ENCODE data around the gene SLC29A4. TPM values are rescaled to one million over a fixed set of nuclear protein-coding genes. Genes with fewer than 3 reads are reported as not detected.

Gene SLC29A4
- total and polyA plus RNA-seq, 2 of the 8 experiments (the other 6 are each of a cell fraction or from before 2014, with no cell fraction given) = 6.9 to 15.1 TPM

GRCh38 chr7:5287802-5288201, 5.1 kb downstream of the SLC29A4 start:
- Histone ChIP-seq H3K4me2 (ENCODE audit: insufficient read depth in 1 of 2, low read depth in 2 of 2, low read length in 2 of 2) (no peak overlapping the region), H3K27ac (ENCODE audit: low read depth, low read length) (no peak overlapping the region), H3K36me3 (ENCODE audit: control insufficient read depth in 2 of 4, insufficient read depth in 4 of 4, low read length in 3 of 4) (peaks cover 0 to 4% (median 0%) of the 10 kb centered on the region in 4 experiments; a peak in 2 of 8 replicates), H3K79me2 (ENCODE audit: control insufficient read depth in 1 of 2, insufficient read depth in 2 of 2, low read length in 2 of 2) (no peaks in the 10 kb centered on the region), H3K23ac (ENCODE audit: insufficient read length) (no peak overlapping the region), H3K27me3 (replicated peaks in 1 of 4; ENCODE audit: control insufficient read depth in 3 of 4, extremely low read depth in 1 of 4, insufficient read depth in 3 of 4, low read length in 3 of 4) (peaks cover 0 to 16% (median 11%) of the 10 kb centered on the region in 4 experiments; a peak in 6 of 7 replicates), H2BK12ac (ENCODE audit: low read depth, low read length) (no peak overlapping the region), H2BK15ac (ENCODE audit: low read length) (no peak overlapping the region), H2BK5ac (ENCODE audit: low read depth, low read length) (no peak overlapping the region), H4K20me1 (replicated peaks in 1 of 2; ENCODE audit: control insufficient read depth in 1 of 2, insufficient read depth in 2 of 2, low read length in 2 of 2) (peaks cover 0 to 1% of the 10 kb centered on the region in 2 experiments), H3K9ac (replicated peaks in 1 of 4; ENCODE audit: extremely low read depth in 1 of 4, low read depth in 3 of 4, low read length in 3 of 4) (no peak overlapping the region), H3K23me2 (ENCODE audit: low read depth, low read length) (peaks cover 3% of the 10 kb centered on the region; the same call in 1 of the 2 replicates), H4K8ac (ENCODE audit: extremely low read depth, insufficient read depth, low read length) (no peak overlapping the region), H3K79me1 (ENCODE audit: low read depth, low read length) (no peaks in the 10 kb centered on the region), H3K18ac (ENCODE audit: extremely low read depth, low read length) (no peak overlapping the region; the same call in 1 of the 2 replicates), H3K4me1 (replicated peaks in 1 of 4; ENCODE audit: control insufficient read depth in 3 of 4, insufficient read depth in 4 of 4, low read length in 3 of 4) (peaks cover 0 to 3% (median 1%) of the 10 kb centered on the region in 4 experiments; a peak in 4 of 7 replicates), H2BK20ac (ENCODE audit: low read length) (no peak overlapping the region), H2AK5ac (ENCODE audit: low read depth, low read length) (no peak overlapping the region), H4K91ac (replicated peaks; ENCODE audit: insufficient read length, low read length) (no peak overlapping the region), H3K56ac (replicated peaks; ENCODE audit: insufficient read length, low read depth, low read length) (no peak overlapping the region), H3K14ac (ENCODE audit: insufficient read length) (no peak overlapping the region), H3K4ac (replicated peaks; ENCODE audit: insufficient read length, low read depth, low read length) (no peak overlapping the region), H4K5ac (ENCODE audit: insufficient read length, low read depth, low read length) (no peak overlapping the region), H2BK120ac (replicated peaks; ENCODE audit: low read depth, low read length) (no peak overlapping the region), H2AFZ (ENCODE audit: low read length) (no peak overlapping the region), H3K4me3 (ENCODE audit: extremely low read depth in 1 of 4, insufficient read depth in 2 of 4, low read depth in 3 of 4, low read length in 4 of 4) (no peak overlapping the region), H3K9me3 (ENCODE audit: insufficient read depth in 2 of 2, low read depth in 1 of 2, low read length in 1 of 2) (no peaks in the 10 kb centered on the region)
- no peak for FAIRE-seq
- 93% methylated on average over 16 of the region's 19 CpGs; no CpG with 5 or more reads in 1 of the 2 experiments for WGBS, 2 experiments (ENCODE audit: extremely low coverage in 1 of 2, insufficient coverage in 1 of 2, insufficient read length in 1 of 2, insufficient replicate concordance in 2 of 2, low coverage in 1 of 2, low lambda C conversion rate in 2 of 2, missing lambda C conversion rate in 1 of 2)
- POLR2A ChIA-PET (ENCODE audit: partially characterized antibody) = interaction anchor here (0.6 kb wide), 1 partner anchor 32 kb away, joined by 3 read pairs; no protein-coding TSS in a partner anchor
- CTCF ChIA-PET (ENCODE audit: partially characterized antibody) = no interaction called here
- no peak for DNase-seq (ENCODE audit: low read depth in 1 of 2, low spot score in 2 of 2)
- TF ChIP-seq CHD1 (IDR thresholded peaks at IDR 0.05; ENCODE audit: low read depth, low read length) (no peak), HDAC2 (IDR thresholded peaks at IDR 0.05; ENCODE audit: borderline replicate concordance in 1 of 2, low read depth in 2 of 2, low read length in 2 of 2) (no peak), EP300 (IDR thresholded peaks at IDR 0.05; ENCODE audit: borderline replicate concordance in 1 of 2, low read depth in 2 of 2, low read length in 2 of 2) (no peak), GABPA (IDR thresholded peaks at IDR 0.05; ENCODE audit: borderline replicate concordance, insufficient read depth, low read length) (no peak), MAX (IDR thresholded peaks at IDR 0.05) (no peak), TAF7 (optimal IDR thresholded peaks at IDR 0.05; ENCODE audit: borderline replicate concordance, low read depth, low read length) (no peak), SIN3A (conservative IDR thresholded peaks at IDR 0.05 in 1 of 2, IDR thresholded peaks at IDR 0.05 in 1 of 2; ENCODE audit: low read depth in 1 of 2, low read length in 2 of 2) (no peak), POLR2A (IDR thresholded peaks at IDR 0.05; ENCODE audit: control extremely low read depth in 1 of 2, low read depth in 2 of 2, low read length in 2 of 2) (no peak)
- TF ChIP-seq, protein P1, sequence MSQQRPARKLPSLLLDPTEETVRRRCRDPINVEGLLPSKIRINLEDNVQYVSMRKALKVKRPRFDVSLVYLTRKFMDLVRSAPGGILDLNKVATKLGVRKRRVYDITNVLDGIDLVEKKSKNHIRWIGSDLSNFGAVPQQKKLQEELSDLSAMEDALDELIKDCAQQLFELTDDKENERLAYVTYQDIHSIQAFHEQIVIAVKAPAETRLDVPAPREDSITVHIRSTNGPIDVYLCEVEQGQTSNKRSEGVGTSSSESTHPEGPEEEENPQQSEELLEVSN (IDR thresholded peaks at IDR 0.05) = no peak
